Ureter (tissue), 1 donor: ENCODE data around the gene GHITM. TPM values are rescaled to one million over a fixed set of nuclear protein-coding genes. Genes with fewer than 3 reads are reported as not detected.
"Not testable (repeated sequence)": the region's sequence is repeated elsewhere in the genome, so short reads cannot be mapped to it uniquely, and the experiment has no call there.

Experiments used
- DNase-seq: peaks from one replicate; pipeline ENCODE4 v3.0.0-alpha.2; 2020; ENCODE audit warnings: low spot score
- total RNA-seq: library from RNA; stranded (reverse); gene quantifications from one replicate; pipeline ENCODE4 v1.2.4, GENCODE V29; 2023
- donor health status: DM: yes; HTN: yes; CAD: no.

GHITM gene
- 108 TPM for total RNA-seq

- DNase-seq: peak; percentile 100
Measured at GRCh38 chr10:84139126-84140035, at the start of gene GHITM. GHITM (plus strand) TSS chr10:84139509; CDS start chr10:84141501, 1,992 bp downstream.

GRCh38 chr10:84095811-84096497 is 43.4 kb upstream of the GHITM start:
- DNase-seq: no peak

GRCh38 chr10:84097787-84098353 is 41.4 kb upstream of the GHITM start:
- DNase-seq: no peak

- DNase-seq: no peak
Measured at GRCh38 chr10:84098667-84099066, 40.6 kb upstream of the GHITM start.

GRCh38 chr10:84101042-84101441 is 38.3 kb upstream of the GHITM start:
- no peak for DNase-seq

GRCh38 chr10:84108797-84109196 is 30.5 kb upstream of the GHITM start:
- DNase-seq: no peak

- not testable (repeated sequence) for DNase-seq
Measured at GRCh38 chr10:84109772-84110171, 29.5 kb upstream of the GHITM start.

- DNase-seq: not testable (repeated sequence)
Measured at GRCh38 chr10:84113468-84113867, 25.8 kb upstream of the GHITM start.

GRCh38 chr10:84114088-84114667 is 25.1 kb upstream of the GHITM start:
- no peak for DNase-seq

GRCh38 chr10:84117204-84117603 is 22.1 kb upstream of the GHITM start:
- not testable (repeated sequence) for DNase-seq

- DNase-seq: no peak
Measured at GRCh38 chr10:84117686-84118394, 21.5 kb upstream of the GHITM start.

- DNase-seq: no peak
Measured at GRCh38 chr10:84118395-84119006, 20.8 kb upstream of the GHITM start.

GRCh38 chr10:84123362-84123761 is 15.9 kb upstream of the GHITM start:
- DNase-seq: no peak

GRCh38 chr10:84125910-84126784 is 13.2 kb upstream of the GHITM start:
- DNase-seq: not testable (repeated sequence)

GRCh38 chr10:84126785-84127167 is 12.5 kb upstream of the GHITM start:
- DNase-seq: no peak

GRCh38 chr10:84135836-84136235 is 3.5 kb upstream of the GHITM start:
- no peak for DNase-seq

- DNase-seq: no peak
Measured at GRCh38 chr10:84137811-84138210, 1.5 kb upstream of the GHITM start.

- no peak for DNase-seq
Measured at GRCh38 chr10:84138478-84139125, 707 bp upstream of the GHITM start.

GRCh38 chr10:84140036-84140379 is 699 bp downstream of the GHITM start:
- DNase-seq: no peak

- DNase-seq: no peak
Measured at GRCh38 chr10:84147347-84147746, 8.0 kb downstream of the GHITM start.
